GM18511 (cell line): ENCODE data around the gene MROH9.

ENCODE experiments used
- ATAC-seq: cut with Tn5 transposase; IDR thresholded peaks from one replicate; pipeline ENCODE4 v1.9.1; 2021; ENCODE audit warnings: mild to moderate bottlenecking, moderate library complexity; ENCODE audit not compliant: unreplicated experiment

The MROH9 gene

GRCh38 chr1:171075041-171075440 lies 139.7 kb downstream of the MROH9 start:
- ATAC-seq: no peak

DNA sequence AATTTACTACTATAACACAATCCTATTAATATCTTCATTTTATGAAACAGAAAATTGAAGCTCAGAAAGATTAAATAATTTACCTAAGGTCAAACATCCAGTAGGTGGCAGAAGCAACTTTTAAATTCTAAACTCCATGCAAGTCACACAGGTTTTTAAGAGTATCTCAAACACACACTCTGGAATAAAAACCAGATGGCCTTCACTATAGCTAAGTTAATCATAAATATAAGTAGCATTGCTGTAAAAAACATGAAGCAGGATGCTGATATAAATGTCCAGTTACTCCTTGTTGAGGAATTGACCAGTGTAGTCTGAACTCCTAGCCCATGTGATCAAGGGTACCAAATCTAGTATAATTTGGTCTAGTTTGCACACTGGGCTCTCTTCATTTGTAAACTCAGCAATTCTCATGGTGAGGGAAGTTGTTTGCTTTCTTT lies 146.0 kb downstream of the MROH9 start:
- ATAC-seq: no peak

DNA sequence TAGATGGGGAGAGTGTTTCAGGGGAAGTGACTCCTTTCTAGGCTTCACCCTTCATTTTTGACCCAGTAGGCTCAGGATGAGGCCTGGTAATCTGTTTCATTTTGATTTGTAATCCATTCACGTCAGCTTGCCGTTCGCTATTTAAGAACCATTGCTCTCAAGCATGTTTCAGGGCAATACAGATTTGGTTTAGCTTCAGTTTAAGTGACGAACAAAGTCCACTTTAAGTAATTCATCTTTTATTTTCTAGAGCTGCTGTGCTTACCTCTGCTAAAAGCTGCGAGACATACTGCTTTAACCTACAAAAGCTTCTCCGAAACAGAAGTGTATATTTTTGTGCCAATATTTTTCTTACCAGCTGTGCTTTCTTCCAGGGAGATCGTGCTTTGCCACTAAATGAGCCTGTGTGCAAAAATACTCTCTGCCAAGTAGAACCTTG lies 146.4 kb downstream of the MROH9 start:
- no peak for ATAC-seq

- ATAC-seq: no peak
Measured at GRCh38 chr1:171082606-171083005, 147.3 kb downstream of the MROH9 start.

DNA sequence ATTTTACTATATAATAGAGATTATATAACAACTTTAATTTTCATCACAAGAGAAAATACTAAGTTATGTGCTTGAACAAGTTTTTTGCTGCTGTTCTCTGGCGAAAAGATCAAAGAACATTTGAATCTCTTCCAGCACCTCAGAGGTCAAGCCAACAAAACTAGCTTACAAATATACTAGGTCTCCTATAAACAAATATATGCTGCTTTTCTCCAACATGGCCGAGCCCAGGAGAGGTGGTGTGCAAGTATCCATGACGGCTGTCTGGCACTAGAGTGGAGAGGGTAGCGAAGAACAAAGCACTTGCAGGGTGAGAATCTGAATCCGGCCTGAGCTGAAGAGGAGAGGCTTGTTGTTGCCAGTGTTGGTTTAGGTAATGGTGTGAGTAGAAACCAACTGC lies 147.9 kb downstream of the MROH9 start:
- ATAC-seq: no peak

- ATAC-seq: no peak
Measured at GRCh38 chr1:171084091-171084490, 148.8 kb downstream of the MROH9 start.

GRCh38 chr1:171084870-171085269 lies 149.5 kb downstream of the MROH9 start:
- no peak for ATAC-seq

DNA sequence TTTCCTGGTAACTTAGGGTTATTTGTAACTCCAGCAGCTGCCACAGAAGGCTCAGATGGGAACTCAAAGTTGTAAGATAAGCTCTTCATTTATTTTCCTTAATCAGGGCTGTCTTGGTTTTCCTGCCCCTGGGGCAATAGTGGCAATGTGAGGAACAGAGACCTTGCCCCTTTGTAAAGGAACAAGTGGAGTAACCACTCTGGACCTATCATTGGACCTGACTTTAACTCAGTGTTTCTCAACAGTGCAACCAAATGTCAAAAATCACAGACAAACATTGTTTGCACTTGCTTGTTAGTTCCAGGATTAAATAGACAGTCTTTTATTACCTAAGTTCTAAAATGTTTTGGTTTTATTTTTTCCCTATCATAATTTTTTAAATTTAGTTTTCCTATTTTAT lies 152.6 kb downstream of the MROH9 start:
- ATAC-seq: no peak

DNA sequence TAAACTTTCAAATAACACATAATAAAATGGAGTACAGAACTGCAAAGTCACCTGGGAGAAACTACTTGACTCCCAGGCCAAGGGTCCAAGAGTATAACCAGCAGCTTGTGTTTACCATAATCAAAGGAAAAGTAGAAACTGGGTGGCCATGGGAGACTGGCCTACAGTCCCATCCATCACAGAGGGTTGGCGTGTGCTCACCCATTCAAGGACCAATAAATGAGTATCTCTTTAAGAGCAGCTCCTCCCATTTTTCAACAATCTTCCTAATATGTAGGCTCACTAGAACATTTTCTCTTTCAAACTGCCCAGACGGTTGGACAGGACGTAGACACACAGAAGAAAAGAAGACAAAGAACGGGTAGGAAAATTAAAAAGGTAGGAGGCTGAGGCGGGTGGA lies 155.3 kb downstream of the MROH9 start, which contains the start of gene FMO3:
Gene FMO3 (plus strand): TSS at position 302 of the 400 bp plus-strand sequence. CDS start 1,754 bp downstream, outside the sequence.
- no peak for ATAC-seq

- ATAC-seq: no peak
Measured at GRCh38 chr1:171103862-171104261, 168.5 kb downstream of the MROH9 start.

- no peak for ATAC-seq
Measured at GRCh38 chr1:171107262-171107940, 172.1 kb downstream of the MROH9 start.

DNA sequence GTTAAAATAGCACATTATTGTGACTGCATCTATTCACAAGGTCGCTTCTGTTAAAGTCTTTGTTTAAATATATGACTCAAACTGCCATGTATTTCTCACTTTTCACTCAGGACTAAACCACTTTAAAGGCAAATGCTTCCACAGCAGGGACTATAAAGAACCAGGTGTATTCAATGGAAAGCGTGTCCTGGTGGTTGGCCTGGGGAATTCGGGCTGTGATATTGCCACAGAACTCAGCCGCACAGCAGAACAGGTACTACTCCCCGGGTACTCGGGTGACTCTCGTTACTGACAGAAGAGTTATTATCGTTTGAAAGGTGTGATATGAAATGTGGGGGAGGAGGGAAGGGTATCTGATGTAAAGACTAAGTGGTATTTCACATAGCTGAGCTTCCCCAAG lies 172.6 kb downstream of the MROH9 start:
- no peak for ATAC-seq

DNA sequence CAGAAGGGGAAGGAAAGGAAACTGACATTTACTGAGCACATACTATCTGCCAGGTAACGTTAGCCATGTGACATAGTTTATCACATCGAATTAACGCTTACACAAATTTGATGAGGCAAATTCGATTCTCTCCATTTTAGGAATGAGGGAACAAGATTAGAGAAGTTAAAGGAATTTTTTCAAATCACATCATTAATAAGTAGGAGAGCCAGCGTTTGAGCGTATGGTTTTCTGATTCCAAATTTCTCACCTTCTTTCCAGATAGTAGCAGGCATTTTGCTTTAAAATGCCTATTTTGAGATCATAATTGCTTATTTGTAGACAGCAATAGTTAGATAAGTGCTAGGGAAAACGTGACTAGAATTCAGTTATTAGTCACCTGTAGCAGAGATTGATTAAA lies 174.6 kb downstream of the MROH9 start:
- ATAC-seq: no peak

DNA sequence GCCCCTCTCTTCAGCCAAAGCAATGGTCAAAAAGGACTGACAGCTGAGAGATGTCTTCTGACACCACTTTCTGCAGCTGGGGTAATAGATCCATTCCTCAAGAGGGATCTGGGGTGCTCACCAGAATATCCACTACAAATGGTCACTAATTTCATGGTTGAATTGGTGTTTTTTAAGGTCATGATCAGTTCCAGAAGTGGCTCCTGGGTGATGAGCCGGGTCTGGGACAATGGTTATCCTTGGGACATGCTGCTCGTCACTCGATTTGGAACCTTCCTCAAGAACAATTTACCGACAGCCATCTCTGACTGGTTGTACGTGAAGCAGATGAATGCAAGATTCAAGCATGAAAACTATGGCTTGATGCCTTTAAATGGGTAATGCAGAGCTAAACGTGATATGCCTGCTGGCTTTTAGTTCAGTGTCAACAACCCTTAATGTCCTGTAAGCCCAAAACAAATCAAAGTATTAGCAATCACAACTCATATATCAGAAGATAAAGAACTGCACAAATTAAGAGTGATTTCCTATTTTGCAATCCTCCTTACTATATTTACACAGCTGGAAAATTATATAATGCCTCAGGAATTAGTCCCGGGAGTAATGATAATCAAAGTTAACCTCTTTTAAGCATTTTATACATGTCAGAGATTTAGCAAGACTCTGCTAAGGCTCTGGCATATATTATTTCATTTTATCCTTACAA lies 175.4 kb downstream of the MROH9 start:
- no peak for ATAC-seq

- no peak for ATAC-seq
Measured at GRCh38 chr1:171112119-171112518, 176.8 kb downstream of the MROH9 start.

DNA sequence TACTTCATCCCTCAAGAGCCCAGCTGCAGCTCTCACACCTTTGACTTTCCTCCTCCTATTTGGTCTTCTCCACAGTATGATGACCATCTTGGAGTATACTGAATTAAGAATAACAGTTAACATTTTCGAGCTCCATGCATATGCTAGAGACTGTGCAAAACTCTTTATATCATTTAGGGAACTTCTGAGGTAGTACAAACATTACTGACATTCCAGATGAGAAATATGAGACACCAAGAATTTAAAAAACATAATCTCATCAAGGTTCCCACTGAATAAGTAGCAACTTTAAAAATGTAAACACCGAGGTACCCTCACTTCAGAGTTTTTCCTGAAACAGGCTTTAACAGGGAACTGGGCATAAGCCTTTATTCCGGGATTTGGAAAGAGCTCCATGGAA lies 178.0 kb downstream of the MROH9 start:
- no peak for ATAC-seq
